Mucosa of stomach (tissue), 1 donor: Measurements from ENCODE around the gene ADARB2.
"Not testable (repeated sequence)": the region's sequence is repeated elsewhere in the genome, so short reads cannot be mapped to it uniquely, and the experiment has no call there.

Experiments
- H3K27me3 ChIP-seq: one replicate; pipeline ENCODE4 v1.7.0; 2013; ENCODE audit warnings: mild to moderate bottlenecking, low read length; ENCODE audit not compliant: control insufficient read depth, insufficient read depth
- H3K36me3 ChIP-seq: one replicate; pipeline ENCODE4 v1.7.0; 2013; ENCODE audit warnings: low read length; ENCODE audit not compliant: control insufficient read depth, insufficient read depth
- H3K4me1 ChIP-seq: one replicate; pipeline ENCODE4 v1.7.0; 2013; ENCODE audit warnings: mild to moderate bottlenecking, low read length; ENCODE audit not compliant: control insufficient read depth, insufficient read depth
- H3K4me3 ChIP-seq: one replicate; pipeline ENCODE4 v1.7.0; 2013; ENCODE audit warnings: low read length
- H3K9ac ChIP-seq: one replicate; pipeline ENCODE4 v1.7.0; 2013; ENCODE audit warnings: mild to moderate bottlenecking, low read length, moderate library complexity
- H3K9me3 ChIP-seq: one replicate; pipeline ENCODE4 v1.7.0; 2013; ENCODE audit warnings: mild to moderate bottlenecking, low read length, moderate library complexity; ENCODE audit not compliant: control insufficient read depth
- donor health status: Pancreatic carcinoma.

Gene ADARB2

GRCh38 chr10:1400101-1401070 is 336.9 kb downstream of the ADARB2 start:
- H3K4me3 ChIP-seq, result no peak overlapping the region
- H3K9ac ChIP-seq, result no peak overlapping the region
- peaks cover 5% of the 10 kb centered on the region for H3K4me1 ChIP-seq
- no peaks in the 10 kb centered on the region for H3K36me3 ChIP-seq
- no peaks in the 10 kb centered on the region for H3K9me3 ChIP-seq
- peaks cover 6% of the 10 kb centered on the region for H3K27me3 ChIP-seq

GRCh38 chr10:1399431-1400100 is 337.8 kb downstream of the ADARB2 start:
- Histone ChIP-seq H3K4me3 (no peak overlapping the region), H3K36me3 (no peaks in the 10 kb centered on the region), H3K27me3 (peaks cover 6% of the 10 kb centered on the region), H3K4me1 (no peaks in the 10 kb centered on the region), H3K9me3 (no peaks in the 10 kb centered on the region), H3K9ac (no peak overlapping the region)

DNA sequence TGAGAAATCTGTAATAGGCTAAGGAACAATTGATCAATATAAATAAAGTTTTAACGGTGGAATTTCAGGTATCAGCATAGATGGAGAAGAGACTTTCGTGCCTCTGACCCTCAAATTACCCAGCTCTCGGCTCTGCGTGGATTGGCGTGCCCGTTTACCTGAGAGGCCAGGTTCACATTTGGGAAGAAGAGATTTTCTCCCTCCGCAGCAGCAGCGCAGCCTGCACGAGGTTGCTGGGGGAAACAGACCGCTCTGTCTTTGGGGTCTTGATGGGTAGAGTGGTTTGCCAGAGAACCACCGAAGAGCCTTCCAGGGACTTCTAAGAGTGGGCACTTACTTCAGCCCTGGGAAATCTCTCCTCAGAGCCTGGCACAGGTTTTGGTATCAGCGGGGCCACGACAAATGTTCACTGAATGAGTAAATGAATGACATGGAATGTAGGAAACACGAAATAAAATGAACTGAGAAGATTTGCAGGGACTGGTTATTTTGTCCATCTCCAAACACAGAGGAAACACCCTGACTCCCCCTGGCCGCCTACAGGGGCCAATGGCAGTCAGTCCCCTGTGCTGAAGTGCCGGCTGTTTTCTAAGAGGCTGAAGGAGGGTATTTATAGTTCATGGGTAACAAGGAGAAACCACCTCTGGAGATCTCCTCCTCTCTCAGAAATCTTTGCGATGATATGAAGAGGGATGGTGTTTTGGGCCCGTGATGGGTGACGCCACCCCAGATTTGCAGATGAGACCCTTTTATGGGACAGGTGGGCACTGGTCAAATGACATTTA is 338.5 kb downstream of the ADARB2 start:
- no peaks in the 10 kb centered on the region for H3K9me3 ChIP-seq
- H3K4me1 ChIP-seq, result no peaks in the 10 kb centered on the region
- no peak overlapping the region for H3K9ac ChIP-seq
- H3K27me3 ChIP-seq, result peaks cover 6% of the 10 kb centered on the region
- H3K36me3 ChIP-seq, result no peaks in the 10 kb centered on the region
- no peak overlapping the region for H3K4me3 ChIP-seq

DNA sequence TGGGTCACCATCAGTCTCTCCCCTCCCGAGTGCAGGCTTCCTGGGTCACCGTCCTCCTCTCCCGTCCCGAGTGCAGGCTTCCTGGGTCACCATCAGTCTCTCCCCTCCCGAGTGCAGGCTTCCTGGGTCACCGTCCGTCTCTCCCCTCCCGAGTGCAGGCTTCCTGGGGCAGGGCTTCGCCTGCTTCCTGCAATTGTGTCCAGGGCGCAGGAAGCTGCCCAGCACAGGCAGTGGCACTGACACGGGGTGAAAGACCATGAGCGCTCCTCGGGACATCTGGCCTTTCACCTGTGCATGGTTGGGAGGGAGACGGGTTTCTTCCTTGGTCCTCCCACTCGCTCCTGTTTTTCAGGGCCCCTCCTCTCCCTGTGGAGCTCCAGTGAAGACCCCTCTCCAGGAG is 339.2 kb downstream of the ADARB2 start:
- H3K9ac ChIP-seq, H3K4me3 ChIP-seq, H3K4me1 ChIP-seq, H3K9me3 ChIP-seq, H3K27me3 ChIP-seq, H3K36me3 ChIP-seq: not testable (repeated sequence)

DNA sequence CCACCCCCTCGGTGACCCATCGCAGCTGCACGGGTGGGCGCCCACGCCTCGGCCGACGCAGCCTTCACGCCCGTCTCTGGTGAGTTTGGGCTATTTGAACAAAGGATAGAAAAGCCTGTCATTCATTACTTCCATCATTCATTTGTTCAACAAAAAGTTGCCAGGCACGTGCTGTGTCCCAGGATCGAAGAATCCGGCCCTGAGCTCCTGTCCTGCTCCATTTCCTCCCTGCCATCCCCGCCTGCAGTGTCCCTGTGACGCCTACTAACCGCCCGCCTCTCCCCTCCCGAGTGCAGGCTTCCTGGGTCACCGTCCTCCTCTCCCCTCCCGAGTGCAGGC is 341.1 kb downstream of the ADARB2 start:
- Histone ChIP-seq H3K27me3 (peaks cover 6% of the 10 kb centered on the region), H3K4me3 (no peak overlapping the region), H3K4me1 (no peaks in the 10 kb centered on the region), H3K36me3 (no peaks in the 10 kb centered on the region), H3K9ac (no peak overlapping the region), H3K9me3 (no peaks in the 10 kb centered on the region)

DNA sequence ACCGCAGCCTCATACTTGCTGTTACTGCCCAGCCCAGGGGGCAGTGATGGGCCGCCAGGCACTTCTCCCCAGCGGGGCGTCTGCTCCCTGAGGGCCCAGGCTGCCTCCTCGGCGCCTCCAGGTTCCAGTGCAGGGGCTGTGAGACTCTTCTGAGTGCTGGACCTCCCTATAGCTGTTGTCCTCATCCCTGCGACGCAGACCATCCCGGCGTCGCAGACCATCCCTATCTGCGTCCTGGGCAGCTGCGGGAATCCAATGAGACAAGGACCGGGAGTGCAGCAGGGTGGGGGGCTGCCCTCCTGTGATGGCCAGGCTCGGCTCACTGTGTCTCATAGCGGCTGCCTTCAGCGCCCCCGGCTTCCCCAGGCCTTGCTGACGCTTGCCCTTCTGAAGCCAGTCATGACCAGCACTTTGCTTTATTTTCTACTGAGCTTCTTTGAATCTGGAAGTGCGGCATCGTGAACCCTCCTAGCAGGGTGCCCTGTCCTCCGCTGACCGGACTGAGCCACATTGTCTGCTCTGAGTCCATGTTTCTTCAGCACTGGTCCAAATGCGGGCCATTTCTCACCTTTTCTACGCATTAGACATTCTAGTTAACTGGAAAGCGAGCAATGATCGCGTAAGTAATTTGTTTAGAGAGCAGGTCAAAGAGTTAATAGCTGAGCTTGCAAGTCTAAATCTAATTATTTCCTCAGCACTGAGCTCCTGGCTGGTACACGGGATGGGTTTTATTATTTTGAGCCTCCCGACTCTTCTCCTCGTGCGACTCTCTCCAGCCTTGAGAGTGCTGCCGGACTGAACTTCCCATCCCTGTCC is 341.6 kb downstream of the ADARB2 start:
- peaks cover 6% of the 10 kb centered on the region for H3K27me3 ChIP-seq
- no peaks in the 10 kb centered on the region for H3K4me1 ChIP-seq
- no peak overlapping the region for H3K9ac ChIP-seq
- H3K4me3 ChIP-seq, result no peak overlapping the region
- H3K9me3 ChIP-seq, result no peaks in the 10 kb centered on the region
- H3K36me3 ChIP-seq, result no peaks in the 10 kb centered on the region

DNA sequence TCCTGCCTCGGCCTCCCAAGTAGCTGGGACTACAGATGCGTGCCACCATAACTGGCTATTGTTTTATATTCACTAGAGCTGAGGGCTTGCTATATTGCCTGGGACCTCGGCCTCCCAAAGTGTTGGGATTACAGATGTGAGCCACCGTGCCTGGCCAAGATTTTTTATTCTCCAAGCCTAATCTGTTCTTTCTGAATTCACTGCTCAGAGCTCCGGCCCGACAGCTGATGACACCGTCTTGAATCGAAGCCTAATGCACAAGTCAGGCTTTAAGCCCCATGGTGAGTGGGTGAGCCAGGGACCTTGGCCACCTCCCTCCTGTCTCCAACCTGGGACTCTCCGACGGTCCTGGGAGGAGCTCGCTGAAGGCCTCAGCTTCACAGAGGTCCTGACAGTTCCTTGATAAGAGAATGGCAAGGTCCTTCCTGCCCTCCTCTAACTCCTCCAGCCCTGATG is 342.3 kb downstream of the ADARB2 start:
- H3K9me3 ChIP-seq, result no peaks in the 10 kb centered on the region
- peaks cover 6% of the 10 kb centered on the region for H3K27me3 ChIP-seq
- H3K9ac ChIP-seq, result no peak overlapping the region
- no peaks in the 10 kb centered on the region for H3K4me1 ChIP-seq
- no peaks in the 10 kb centered on the region for H3K36me3 ChIP-seq
- H3K4me3 ChIP-seq, result no peak overlapping the region

DNA sequence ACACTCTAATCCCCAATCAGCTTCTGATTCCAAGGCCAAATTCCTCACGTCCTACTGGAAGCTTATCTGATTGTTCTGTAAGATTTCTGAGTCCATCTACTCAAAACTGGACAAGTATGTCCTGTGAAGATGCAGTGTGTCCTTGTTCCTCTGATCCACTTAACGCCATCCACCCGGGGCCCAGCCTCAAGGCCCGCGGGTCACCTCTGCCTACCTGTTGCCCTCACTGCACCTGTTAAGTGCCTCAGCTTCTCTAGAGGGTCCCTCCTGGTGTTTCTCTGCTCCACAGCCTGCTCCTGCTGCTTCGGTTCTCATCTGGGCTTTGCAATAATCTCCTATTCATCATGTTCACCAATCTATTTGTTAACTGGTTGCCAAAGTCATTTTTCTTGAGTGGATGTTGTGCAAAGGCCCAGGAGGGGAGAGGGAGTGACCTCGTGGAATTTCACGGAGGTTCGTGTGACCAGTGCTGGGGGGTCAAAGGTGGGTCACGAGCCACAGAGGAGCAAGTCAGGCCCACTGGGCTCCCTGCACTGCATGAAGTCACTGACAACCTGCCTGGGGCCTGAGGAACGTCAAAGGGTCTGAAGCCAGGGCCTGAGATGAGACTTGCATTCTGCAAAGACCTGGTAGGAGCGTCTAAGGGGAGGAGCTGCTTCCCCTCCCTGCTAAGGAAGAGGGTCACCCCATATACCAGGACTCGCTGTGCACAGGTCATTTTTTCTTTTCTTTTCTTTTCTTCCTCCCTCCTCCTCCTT is 343.0 kb downstream of the ADARB2 start:
- H3K36me3 ChIP-seq, result no peaks in the 10 kb centered on the region
- H3K9ac ChIP-seq, result no peak overlapping the region
- peaks cover 6% of the 10 kb centered on the region for H3K27me3 ChIP-seq
- no peak overlapping the region for H3K4me3 ChIP-seq
- no peaks in the 10 kb centered on the region for H3K4me1 ChIP-seq
- H3K9me3 ChIP-seq, result no peaks in the 10 kb centered on the region

GRCh38 chr10:1393481-1393880 is 343.8 kb downstream of the ADARB2 start:
- H3K36me3 ChIP-seq, result no peaks in the 10 kb centered on the region
- H3K27me3 ChIP-seq, result peaks cover 3% of the 10 kb centered on the region
- no peak overlapping the region for H3K9ac ChIP-seq
- H3K4me1 ChIP-seq, result no peaks in the 10 kb centered on the region
- no peaks in the 10 kb centered on the region for H3K9me3 ChIP-seq
- no peak overlapping the region for H3K4me3 ChIP-seq

GRCh38 chr10:1392127-1392526 is 345.2 kb downstream of the ADARB2 start:
- Histone ChIP-seq H3K4me1 (no peaks in the 10 kb centered on the region), H3K9ac (no peak overlapping the region)

DNA sequence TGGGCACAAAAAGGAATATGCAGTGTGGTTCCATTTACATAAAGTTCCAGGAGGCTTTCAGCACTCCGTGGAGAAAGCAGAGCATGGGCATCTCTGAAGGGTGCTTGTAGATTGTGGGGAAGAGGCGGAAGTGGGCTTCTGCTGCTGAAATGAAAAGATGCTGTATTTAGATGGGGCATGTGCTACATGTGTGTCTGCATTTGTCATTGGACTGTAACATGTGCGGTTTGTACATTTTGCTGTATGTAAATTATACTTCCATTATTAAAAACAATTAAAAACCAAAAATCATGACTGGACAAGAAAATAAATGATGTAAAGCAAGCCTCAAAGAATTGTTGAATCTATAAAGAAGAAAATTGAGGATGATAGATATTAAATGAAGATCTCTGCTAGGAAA is 347.1 kb downstream of the ADARB2 start:
- Histone ChIP-seq H3K4me1 (no peaks in the 10 kb centered on the region), H3K36me3 (no peaks in the 10 kb centered on the region), H3K9ac (no peak overlapping the region), H3K9me3 (no peaks in the 10 kb centered on the region), H3K27me3 (no peaks in the 10 kb centered on the region), H3K4me3 (no peak overlapping the region)

More at GRCh38 chr10:1392127-1392526, 345.2 kb downstream of the ADARB2 start:
- H3K4me3 ChIP-seq, result no peak overlapping the region
- H3K27me3 ChIP-seq, result no peaks in the 10 kb centered on the region
- H3K36me3 ChIP-seq, result no peaks in the 10 kb centered on the region
- H3K9me3 ChIP-seq, result no peaks in the 10 kb centered on the region
